K562 (cell line): ENCODE data around the gene CLSTN1.

ENCODE experiments used
- CTCF ChIP-seq, 3 experiments: IDR thresholded peaks in 2 of 3; conservative IDR thresholded peaks in 1 of 3; 2 replicates each; pipeline ENCODE4 v1.5.1; 2011 to 2012; ENCODE audit warnings: low read length in 3 of 3, mild to moderate bottlenecking in 3 of 3, control low read depth in 2 of 3, improper control_type of control experiment in 1 of 3, inconsistent platforms in 1 of 3, low read depth in 1 of 3, mixed read lengths in 1 of 3, moderate library complexity in 1 of 3; ENCODE audit not compliant: insufficient read depth in 2 of 3
- HDAC2 ChIP-seq: fragments of 450-650 bp; IDR thresholded peaks from 2 replicates; pipeline ENCODE4 v1.6.1; 2016; ENCODE audit warnings: mild to moderate bottlenecking
- MAX ChIP-seq: sonication (generic); formaldehyde crosslinking; IDR thresholded peaks from 2 replicates; pipeline ENCODE4 v1.9.0; 2022; ENCODE audit warnings: mild to moderate bottlenecking, missing genetic modification reagents
- MYC ChIP-seq, 2 experiments: fragments of 250-450 bp in 1 of 2; sonication (Bioruptor Pico) in 1 of 2; IDR thresholded peaks; 2 replicates each; pipeline versions ENCODE4 v1.5.1 to v1.6.1; 2012 to 2021; ENCODE audit warnings: low read depth in 2 of 2, borderline replicate concordance in 1 of 2, improper control_type of control experiment in 1 of 2, low read length in 1 of 2, mild to moderate bottlenecking in 1 of 2, moderate library complexity in 1 of 2
- POLR2A ChIP-seq: fragments of 450-650 bp; conservative IDR thresholded peaks from 2 replicates; pipeline ENCODE4 v1.6.1; 2016
- RAD21 ChIP-seq, 2 experiments: fragments of 250-450 bp in 1 of 2; fragments of 450-650 bp in 1 of 2; sonication (Bioruptor Pico) in 1 of 2; formaldehyde crosslinking in 1 of 2; IDR thresholded peaks in 1 of 2; conservative IDR thresholded peaks in 1 of 2; 2 replicates each; pipeline versions ENCODE4 v1.4.0 to v1.8.0; 2020 to 2022; ENCODE audit warnings: mild to moderate bottlenecking in 2 of 2, moderate library complexity in 1 of 2
- SMARCA4 ChIP-seq: fragments of 450-650 bp; IDR thresholded peaks from 2 replicates; pipeline ENCODE4 v1.6.1; 2016
- SP2 ChIP-seq: IDR thresholded peaks from 2 replicates; pipeline ENCODE4 v1.6.1; 2011; ENCODE audit warnings: mild to moderate bottlenecking, low read depth, low read length, moderate library complexity; ENCODE audit not compliant: poor library complexity, severe bottlenecking; ENCODE audit errors: extremely low read depth
- ZNF639 ChIP-seq, 2 experiments: fragments of 200-800 bp in 1 of 2; sonication (Bioruptor generic) in 1 of 2; sonication (generic) in 1 of 2; formaldehyde crosslinking in 1 of 2; IDR thresholded peaks in 1 of 2; conservative IDR thresholded peaks in 1 of 2; 2 replicates each; pipeline versions ENCODE4 v1.5.0 to v1.6.1; 2016 to 2020; ENCODE audit warnings: missing compliant biosample characterization in 1 of 2, missing genetic modification characterization in 1 of 2, missing genetic modification reagents in 1 of 2

- TF ChIP-seq RAD21 (CRISPR knock-in tag; conservative IDR thresholded peaks at IDR 0.05 in 1 of 2, IDR thresholded peaks at IDR 0.05 in 1 of 2) (no peak), HDAC2 (no peak), CTCF (IDR thresholded peaks at IDR 0.05 in 2 of 3, conservative IDR thresholded peaks at IDR 0.05 in 1 of 3; ENCODE audit: insufficient read depth in 2 of 3, low read depth in 1 of 3, low read length in 3 of 3) (no peak), SP2 (no peak), POLR2A (no peak), MYC (IDR thresholded peaks at IDR 0.05; ENCODE audit: low read depth, low read length) (no peak), MYC (CRISPR knock-in tag; IDR thresholded peaks at IDR 0.05; ENCODE audit: borderline replicate concordance, low read depth) (no peak), MAX (no peak), ZNF639 (CRISPR knock-in tag; conservative IDR thresholded peaks at IDR 0.05 in 1 of 2, IDR thresholded peaks at IDR 0.05 in 1 of 2) (no peak), SMARCA4 (no peak)
Measured at GRCh38 chr1:9759939-9760338, 63.8 kb downstream of the CLSTN1 start.
